Mesendoderm (in vitro differentiated cells): Measurements from ENCODE around the gene ASIC1.

Experiments
- DNase-seq: peaks from one replicate; pipeline ENCODE4 v3.0.0; 2013
- H2AK5ac ChIP-seq: 2 replicates; pipeline ENCODE4 v1.6.1; 2013; ENCODE audit warnings: low read length, inconsistent platforms
- H2BK120ac ChIP-seq: 2 replicates; pipeline ENCODE4 v1.6.1; 2013; ENCODE audit warnings: low read depth, mild to moderate bottlenecking, low read length, moderate library complexity, mixed read lengths
- H2BK15ac ChIP-seq: replicated peaks from 2 replicates; pipeline ENCODE4 v1.6.1; 2013; ENCODE audit warnings: low read depth, mild to moderate bottlenecking, moderate library complexity
- H2BK5ac ChIP-seq: 2 replicates; pipeline ENCODE4 v1.6.1; 2013; ENCODE audit warnings: low read length, inconsistent platforms
- H3K18ac ChIP-seq: 2 replicates; pipeline ENCODE4 v1.6.1; 2013; ENCODE audit warnings: mild to moderate bottlenecking, low read length, mixed read lengths
- H3K23ac ChIP-seq: one replicate; pipeline ENCODE4 v1.6.1; 2013; ENCODE audit warnings: low read length
- H3K27ac ChIP-seq: 2 replicates; pipeline ENCODE4 v1.5.1; 2013; ENCODE audit warnings: low read depth, mild to moderate bottlenecking, inconsistent platforms, low read length, moderate library complexity
- H3K27me3 ChIP-seq: 2 replicates; pipeline ENCODE4 v1.6.1; 2013; ENCODE audit warnings: low read length, control low read depth, mild to moderate bottlenecking, inconsistent platforms; ENCODE audit not compliant: insufficient read depth, poor library complexity
- H3K36me3 ChIP-seq: 2 replicates; pipeline ENCODE4 v1.6.1; 2013; ENCODE audit warnings: low read length, inconsistent platforms; ENCODE audit not compliant: control insufficient read depth, insufficient read depth
- H3K4ac ChIP-seq: one replicate; pipeline ENCODE4 v1.6.1; 2013; ENCODE audit warnings: low read depth, mild to moderate bottlenecking, low read length, moderate library complexity
- H3K4me1 ChIP-seq: 2 replicates; pipeline ENCODE4 v1.6.1; 2013; ENCODE audit warnings: low read depth, low read length, inconsistent platforms; ENCODE audit not compliant: control insufficient read depth
- H3K4me2 ChIP-seq: 2 replicates; pipeline ENCODE4 v1.6.1; 2013; ENCODE audit warnings: low read length
- H3K4me3 ChIP-seq: 2 replicates; pipeline ENCODE4 v1.5.1; 2013; ENCODE audit warnings: mild to moderate bottlenecking, low read length
- H3K56ac ChIP-seq: one replicate; pipeline ENCODE4 v1.6.1; 2013; ENCODE audit warnings: low read length
- H3K79me1 ChIP-seq: 2 replicates; pipeline ENCODE4 v1.6.1; 2013; ENCODE audit warnings: low read length, inconsistent platforms
- H3K79me2 ChIP-seq: 2 replicates; pipeline ENCODE4 v1.6.1; 2013; ENCODE audit warnings: mild to moderate bottlenecking, low read length; ENCODE audit not compliant: control insufficient read depth, insufficient read depth
- H3K9ac ChIP-seq: 2 replicates; pipeline ENCODE4 v1.6.1; 2013; ENCODE audit warnings: low read length, inconsistent platforms
- H4K5ac ChIP-seq: one replicate; pipeline ENCODE4 v1.6.1; 2013; ENCODE audit warnings: low read length
- H4K8ac ChIP-seq: one replicate; pipeline ENCODE4 v1.6.1; 2013; ENCODE audit warnings: low read depth, mild to moderate bottlenecking, control low read depth, low read length, moderate library complexity
- WGBS: extraction: QIAGEN DNeasy Blood & Tissue Kit; methylation state at CpG from one replicate; pipeline ENCODE4 v1.1.7; 2013; ENCODE audit warnings: low lambda C conversion rate, missing lambda C conversion rate; ENCODE audit not compliant: insufficient coverage; ENCODE audit errors: extremely low coverage; 5-methylcytosine and 5-hydroxymethylcytosine counted together

ASIC1 gene

DNA sequence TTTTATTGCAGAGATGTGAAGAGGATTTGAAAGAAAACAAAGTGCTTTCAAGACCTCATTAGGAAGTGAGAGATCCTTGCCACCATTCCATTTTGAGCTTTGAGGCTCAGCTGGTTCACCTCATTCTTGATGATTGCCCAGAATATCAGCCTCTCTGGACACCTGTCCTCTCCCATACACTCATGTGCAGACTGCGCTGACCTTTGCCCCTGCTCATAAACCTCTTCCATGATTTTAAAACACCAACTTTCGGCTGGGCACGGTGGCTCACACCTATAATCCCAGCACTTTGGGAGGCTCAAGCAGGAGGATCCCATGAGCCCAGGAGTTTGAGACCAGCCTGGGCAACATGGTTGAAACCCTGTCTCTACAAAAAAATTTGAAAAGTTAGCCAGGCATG lies 63.6 kb downstream of the ASIC1 start:
- Histone ChIP-seq H3K9ac (no peak overlapping the region), H4K5ac (no peak overlapping the region), H3K79me1 (no peaks in the 10 kb centered on the region), H3K56ac (no peak overlapping the region), H4K8ac (no peak overlapping the region), H3K79me2 (no peaks in the 10 kb centered on the region), H3K27me3 (no peaks in the 10 kb centered on the region), H3K4me2 (no peak overlapping the region), H3K18ac (no peak overlapping the region), H3K23ac (no peak overlapping the region), H3K4me3 (no peak overlapping the region), H3K27ac (no peak overlapping the region), H3K4ac (no peak overlapping the region), H3K36me3 (no peaks in the 10 kb centered on the region), H2AK5ac (no peak overlapping the region), H3K4me1 (no peaks in the 10 kb centered on the region), H2BK120ac (no peak overlapping the region), H2BK5ac (no peak overlapping the region), H2BK15ac (no peak overlapping the region)
- no CpG with 5 or more reads among the region's 3 CpGs for WGBS
- DNase-seq = no peak

DNA sequence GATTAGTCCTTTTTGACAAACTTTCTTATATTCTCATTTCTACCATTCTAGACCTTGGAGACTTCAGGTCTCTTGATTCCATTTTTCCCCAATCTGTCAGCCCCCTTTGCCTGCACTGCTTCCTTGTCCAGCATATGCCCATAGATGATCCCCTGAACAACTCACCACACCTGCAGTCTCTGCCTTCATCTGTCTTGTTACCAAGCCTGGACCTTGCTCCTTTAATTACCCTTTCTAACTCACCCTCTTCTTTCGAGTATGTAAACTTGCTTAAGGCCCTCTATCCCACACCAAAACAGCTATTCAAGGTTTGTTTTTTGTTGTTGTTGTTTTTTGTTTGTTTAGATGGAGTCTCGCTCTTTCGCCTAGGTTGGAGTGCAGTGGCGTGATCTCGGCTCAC lies 64.2 kb downstream of the ASIC1 start:
- Histone ChIP-seq H3K9ac (no peak overlapping the region), H3K23ac (no peak overlapping the region), H4K8ac (no peak overlapping the region), H3K4me2 (no peak overlapping the region), H2AK5ac (no peak overlapping the region), H2BK15ac (no peak overlapping the region), H3K56ac (no peak overlapping the region), H3K18ac (no peak overlapping the region), H3K4me1 (no peaks in the 10 kb centered on the region), H2BK120ac (no peak overlapping the region), H4K5ac (no peak overlapping the region), H3K4ac (no peak overlapping the region), H3K36me3 (no peaks in the 10 kb centered on the region), H2BK5ac (no peak overlapping the region), H3K4me3 (no peak overlapping the region), H3K79me1 (no peaks in the 10 kb centered on the region), H3K79me2 (no peaks in the 10 kb centered on the region), H3K27ac (no peak overlapping the region), H3K27me3 (no peaks in the 10 kb centered on the region)
- no CpG with 5 or more reads among the region's 5 CpGs for WGBS
- DNase-seq = no peak

DNA sequence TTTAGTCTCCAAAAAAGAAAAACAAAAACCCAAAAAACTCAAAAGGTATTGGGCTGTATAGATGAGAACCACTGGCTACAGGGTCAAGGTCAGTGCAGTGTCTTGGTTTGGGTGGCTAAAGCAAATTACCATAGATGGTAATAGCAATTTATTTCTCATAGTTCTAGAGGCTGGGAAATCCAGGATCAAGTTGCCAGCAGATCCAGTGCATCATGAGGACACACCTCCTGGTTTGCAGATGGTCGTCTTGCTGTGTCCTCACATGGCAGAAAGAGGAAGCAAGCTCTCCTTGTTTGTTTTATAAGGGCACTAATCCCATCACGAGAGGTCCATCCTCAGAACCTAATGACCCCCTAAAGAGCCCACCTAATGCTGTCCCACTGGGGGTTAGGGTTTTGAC lies 65.8 kb downstream of the ASIC1 start:
- Histone ChIP-seq H3K4me2 (no peak overlapping the region), H3K36me3 (no peaks in the 10 kb centered on the region)
- no CpG with 5 or more reads among the region's 2 CpGs for WGBS

DNA sequence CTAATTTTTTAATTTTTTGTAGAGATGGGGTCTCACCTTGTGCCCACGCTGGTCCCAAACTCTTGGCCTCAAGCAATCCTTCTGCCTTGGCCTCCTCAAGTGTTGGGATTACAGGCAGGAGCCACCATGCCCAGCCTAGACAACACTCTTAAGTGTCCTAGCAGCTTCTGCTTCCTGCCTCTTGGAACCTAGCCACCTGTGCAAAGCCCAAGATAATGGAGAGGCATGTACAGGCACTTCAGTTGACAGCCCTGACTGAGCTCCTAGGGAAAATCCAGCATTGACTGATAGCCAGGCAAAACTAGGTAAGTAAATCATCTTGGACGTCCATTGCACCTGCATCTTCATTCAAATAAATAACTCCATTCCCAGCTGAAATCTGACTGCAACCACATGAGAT lies 70.2 kb downstream of the ASIC1 start:
- Histone ChIP-seq H3K36me3 (peaks cover 14% of the 10 kb centered on the region), H3K9ac (no peak overlapping the region), H3K56ac (no peak overlapping the region), H2AK5ac (no peak overlapping the region), H2BK15ac (no peak overlapping the region), H4K5ac (no peak overlapping the region), H2BK5ac (no peak overlapping the region), H3K79me2 (no peaks in the 10 kb centered on the region), H3K23ac (no peak overlapping the region), H3K4ac (no peak overlapping the region), H3K27ac (no peak overlapping the region), H3K4me2 (no peak overlapping the region), H3K79me1 (no peaks in the 10 kb centered on the region), H3K27me3 (no peaks in the 10 kb centered on the region), H2BK120ac (no peak overlapping the region), H3K4me3 (no peak overlapping the region), H3K4me1 (no peaks in the 10 kb centered on the region), H3K18ac (no peak overlapping the region), H4K8ac (no peak overlapping the region)
- no peak for DNase-seq
- no CpG with 5 or more reads among the region's 2 CpGs for WGBS

More for the DNA sequence above, 65.8 kb downstream of the ASIC1 start:
- Histone ChIP-seq H3K27me3 (no peaks in the 10 kb centered on the region), H4K5ac (no peak overlapping the region), H3K27ac (no peak overlapping the region), H4K8ac (no peak overlapping the region), H2BK5ac (no peak overlapping the region), H3K56ac (no peak overlapping the region), H3K18ac (no peak overlapping the region), H3K23ac (no peak overlapping the region), H3K4ac (no peak overlapping the region), H2BK120ac (no peak overlapping the region), H2AK5ac (no peak overlapping the region), H3K4me3 (no peak overlapping the region), H3K79me2 (no peaks in the 10 kb centered on the region), H3K79me1 (no peaks in the 10 kb centered on the region), H2BK15ac (no peak overlapping the region), H3K4me1 (no peaks in the 10 kb centered on the region), H3K9ac (no peak overlapping the region)
- DNase-seq = no peak

DNA sequence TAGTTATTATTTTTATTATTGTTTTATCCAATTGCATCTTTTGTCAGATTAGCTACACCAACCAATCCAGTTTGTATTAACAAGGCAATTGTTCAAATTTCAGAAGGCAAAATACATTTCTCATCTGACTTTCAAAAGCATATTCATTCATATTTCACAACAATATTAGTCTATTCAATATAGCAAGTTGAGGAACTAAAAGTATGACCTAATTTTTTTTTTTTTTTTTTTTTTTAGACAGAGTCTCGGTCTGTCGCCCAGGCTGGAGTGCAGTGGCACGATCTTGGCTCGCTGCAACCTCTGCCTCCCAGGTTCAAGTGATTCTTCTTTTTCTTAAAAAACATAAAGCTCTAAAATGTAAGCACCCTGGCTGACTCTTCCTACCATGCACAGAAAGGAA lies 71.9 kb downstream of the ASIC1 start:
- Histone ChIP-seq H3K79me2 (no peaks in the 10 kb centered on the region), H3K27ac (no peak overlapping the region), H3K4me2 (no peak overlapping the region), H3K23ac (no peak overlapping the region), H3K9ac (no peak overlapping the region), H3K4me3 (no peak overlapping the region), H3K56ac (no peak overlapping the region), H4K5ac (no peak overlapping the region), H3K36me3 (peaks cover 18% of the 10 kb centered on the region), H2BK120ac (no peak overlapping the region), H3K4ac (no peak overlapping the region), H3K79me1 (no peaks in the 10 kb centered on the region), H2BK5ac (no peak overlapping the region), H3K18ac (no peak overlapping the region), H4K8ac (no peak overlapping the region), H2AK5ac (no peak overlapping the region), H3K27me3 (no peaks in the 10 kb centered on the region), H2BK15ac (no peak overlapping the region), H3K4me1 (no peaks in the 10 kb centered on the region)
- WGBS = no CpG with 5 or more reads among the region's 4 CpGs
- no peak for DNase-seq

DNA sequence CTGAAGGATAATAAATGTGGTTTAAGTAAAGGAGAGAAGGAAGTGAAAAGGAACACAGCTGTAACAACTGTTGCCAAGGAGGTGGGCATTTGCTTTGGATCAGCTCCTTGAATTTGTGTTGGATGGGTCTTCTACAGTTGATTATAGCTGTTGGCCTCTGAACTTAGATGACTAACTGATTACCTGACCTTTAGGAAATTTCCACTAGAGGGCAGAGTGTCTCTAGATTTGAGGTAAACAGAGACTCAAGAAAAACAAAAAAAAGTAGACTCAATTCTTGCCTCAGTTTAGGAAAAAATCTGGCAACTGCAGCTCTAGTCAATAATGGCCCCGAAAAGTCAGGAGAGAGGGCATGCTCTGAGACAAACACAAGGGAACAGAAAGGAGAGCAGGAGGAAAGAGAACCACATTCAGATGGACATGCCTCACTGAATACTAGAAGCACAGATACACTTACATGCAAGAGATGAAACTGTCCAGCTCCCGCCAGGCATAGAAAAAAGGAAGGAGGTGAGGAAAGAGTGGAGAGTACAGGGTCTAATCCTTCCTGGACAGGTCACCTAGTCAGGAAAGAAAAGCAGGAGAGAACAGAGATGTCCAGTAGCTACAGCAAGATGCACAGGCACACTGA lies 75.2 kb downstream of the ASIC1 start:
- no peak overlapping the region for H2AK5ac ChIP-seq
- H3K4ac ChIP-seq = no peak overlapping the region
- H3K56ac ChIP-seq = no peak overlapping the region
- no peak overlapping the region for H3K23ac ChIP-seq
- H2BK15ac ChIP-seq = no peak overlapping the region
- no peak overlapping the region for H4K5ac ChIP-seq
- no peak overlapping the region for H3K9ac ChIP-seq
- peaks cover 24% of the 10 kb centered on the region for H3K36me3 ChIP-seq
- no peaks in the 10 kb centered on the region for H3K79me1 ChIP-seq
- no peak overlapping the region for H3K18ac ChIP-seq
- no CpG with 5 or more reads among the region's 2 CpGs for WGBS
- no peak overlapping the region for H2BK120ac ChIP-seq
- no peaks in the 10 kb centered on the region for H3K4me1 ChIP-seq
- H3K79me2 ChIP-seq = no peaks in the 10 kb centered on the region
- peak; percentile 54 for DNase-seq
- no peaks in the 10 kb centered on the region for H3K27me3 ChIP-seq
- no peak overlapping the region for H3K4me2 ChIP-seq
- H3K4me3 ChIP-seq = no peak overlapping the region
- no peak overlapping the region for H3K27ac ChIP-seq
- H4K8ac ChIP-seq = no peak overlapping the region
- H2BK5ac ChIP-seq = no peak overlapping the region
